Panc1 (cell line): ENCODE results near the gene PTPRF. TPM values are rescaled to one million over a fixed set of nuclear protein-coding genes. Genes with fewer than 3 reads are reported as not detected.

Experiments used
- ATAC-seq: fragments of 200-7000 bp; cut with Tn5 transposase; 2 replicates; pipeline ENCODE4 v1.9.1; 2020; ENCODE audit warnings: mild to moderate bottlenecking, moderate library complexity
- BruUV-seq: library from RNA; stranded (reverse); fragments of 400-500 nt; replicated peaks from 2 replicates; lab custom pipeline; 2021; lab: Mats Ljungman, UMichigan
- CTCF ChIA-PET: fragments of 300-600 bp; sonication (Branson Sonifier 250); formaldehyde crosslinking; loops from one replicate; lab custom pipeline; 2022; ENCODE audit warnings: antibody characterized with exemption; lab: Charles Lee
- POLR2A ChIA-PET: fragments of 300-600 bp; sonication (Branson Sonifier 250); formaldehyde crosslinking; loops from one replicate; lab custom pipeline; 2022; ENCODE audit warnings: antibody characterized with exemption; lab: Charles Lee
- DNase-seq: peaks from one replicate; pipeline ENCODE4 v3.0.0-alpha.2; 2010; ENCODE audit warnings: low read depth, low spot score
- H3K27ac ChIP-seq: 2 replicates; pipeline ENCODE4 v1.5.1; 2011; ENCODE audit warnings: mild to moderate bottlenecking, low read length, inconsistent platforms
- H3K27me3 ChIP-seq: fragments of 200-500 bp; sonication (Bioruptor generic); 2 replicates; pipeline ENCODE4 v1.6.0; 2014; ENCODE audit warnings: low read length, inconsistent platforms; ENCODE audit not compliant: control insufficient read depth, insufficient read depth
- H3K36me3 ChIP-seq: fragments of 200-500 bp; sonication (Bioruptor generic); 2 replicates; pipeline ENCODE4 v1.5.1; 2014; ENCODE audit warnings: inconsistent platforms, mild to moderate bottlenecking, low read length, moderate library complexity; ENCODE audit not compliant: control insufficient read depth, insufficient read depth
- H3K4me1 ChIP-seq: 2 replicates; pipeline ENCODE4 v1.5.1; 2011; ENCODE audit warnings: inconsistent platforms, mild to moderate bottlenecking, low read length, moderate library complexity; ENCODE audit not compliant: control insufficient read depth, insufficient read depth
- H3K4me3 ChIP-seq, 2 experiments: 2 replicates each; pipeline ENCODE4 v1.5.1; 2011 to 2012; ENCODE audit warnings: low read depth in 2 of 2, low read length in 2 of 2, mild to moderate bottlenecking in 2 of 2, inconsistent platforms in 1 of 2, moderate library complexity in 1 of 2
- H3K9me3 ChIP-seq: fragments of 200-500 bp; sonication (Bioruptor generic); 2 replicates; pipeline ENCODE4 v1.5.1; 2014; ENCODE audit warnings: low read depth, mild to moderate bottlenecking, inconsistent platforms, low read length, moderate library complexity; ENCODE audit not compliant: control insufficient read depth, insufficient read depth
- CTCF ChIP-seq: fragments of 450-650 bp; IDR thresholded peaks from 2 replicates; pipeline ENCODE4 v1.5.1; 2017; ENCODE audit warnings: mild to moderate bottlenecking
- POLR2AphosphoS5 ChIP-seq: IDR thresholded peaks from 2 replicates; pipeline ENCODE4 v1.6.1; 2012; ENCODE audit warnings: mild to moderate bottlenecking, low read depth, low read length, moderate library complexity
- REST ChIP-seq, 2 experiments: IDR thresholded peaks; 2 replicates each; pipeline ENCODE4 v1.6.1; 2011 to 2012; ENCODE audit warnings: low read depth in 2 of 2, control low read depth in 1 of 2, low read length in 1 of 2, mild to moderate bottlenecking in 1 of 2, moderate library complexity in 1 of 2; ENCODE audit not compliant: insufficient read depth in 1 of 2
- SIN3A ChIP-seq: IDR thresholded peaks from 2 replicates; pipeline ENCODE4 v1.6.1; 2012; ENCODE audit warnings: low read depth, mild to moderate bottlenecking, low read length, moderate library complexity, borderline replicate concordance; ENCODE audit not compliant: insufficient read depth
- TCF7L2 ChIP-seq: IDR thresholded peaks from 2 replicates; pipeline ENCODE4 v1.6.1; 2011; ENCODE audit warnings: mild to moderate bottlenecking, low read depth, low read length, inconsistent platforms
- in situ Hi-C: cut with HindIII; loops from 2 replicates; pipeline ENCODE4 v1.10.0; 2016; ENCODE audit warnings: low sequenced_read_pairs, low pct_unique_long_range_greater_than_20kb
- intact Hi-C: fragments of 100-400 bp; cut with micrococcal nuclease; formaldehyde crosslinking; loops from one replicate; pipeline ENCODE4 v1.10.0; 2022; ENCODE audit not compliant: unreplicated experiment
- total RNA-seq: library from RNA; stranded (reverse); gene quantifications from one replicate; pipeline ENCODE4 v1.2.1, GENCODE V29; 2021; ENCODE audit not compliant: unreplicated experiment

PTPRF gene
- total RNA-seq, 1 experiment from 2014 or later: 77.5 TPM

DNA sequence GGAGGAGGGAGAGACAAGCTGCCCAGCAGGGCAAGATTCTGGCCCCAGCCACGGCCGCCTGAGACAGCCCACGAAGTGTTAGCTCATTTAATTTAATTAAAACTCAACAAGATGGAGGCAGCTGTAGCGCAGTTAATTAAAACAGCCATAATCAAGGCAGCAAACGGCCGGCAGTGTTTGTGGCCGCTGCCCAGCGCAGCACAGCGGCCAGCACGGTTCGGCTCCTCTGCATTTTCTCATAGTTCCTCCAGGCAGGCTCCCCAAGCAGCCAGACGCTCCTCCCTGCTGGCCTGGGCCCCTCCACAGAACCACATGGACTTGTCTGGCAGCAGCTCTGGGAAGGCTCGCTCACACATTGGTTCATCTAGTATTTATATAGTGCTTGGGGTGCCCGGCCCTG, 40.0 kb downstream of the PTPRF start:
- Histone ChIP-seq H3K4me1 (no peaks in the 10 kb centered on the region), H3K27ac (no peak overlapping the region)
- in situ Hi-C loops: no loop called here

DNA sequence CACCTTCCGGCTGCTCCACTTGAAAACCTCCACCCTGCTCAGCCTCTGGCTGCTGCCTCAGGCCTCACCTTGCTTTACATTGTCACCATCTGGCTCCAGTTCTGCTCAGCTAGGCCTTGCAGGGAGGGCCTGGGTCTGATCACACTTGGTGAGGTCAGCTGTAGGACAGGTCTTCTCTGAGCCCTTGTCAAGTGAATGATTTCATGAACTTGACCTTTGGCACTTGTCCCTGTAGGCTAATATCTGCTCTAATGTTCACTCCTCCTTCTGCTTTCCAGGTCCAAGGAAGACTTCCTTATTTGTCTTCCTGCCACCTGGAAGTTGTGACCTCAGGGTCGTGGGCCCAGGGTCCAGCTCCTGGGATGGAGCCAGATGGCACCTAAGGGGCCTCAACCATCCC, 41.4 kb downstream of the PTPRF start:
- H3K4me3 ChIP-seq: no peak overlapping the region
- no peaks in the 10 kb centered on the region for H3K36me3 ChIP-seq
- TF ChIP-seq REST (IDR thresholded peaks at IDR 0.05; ENCODE audit: insufficient read depth in 1 of 2, low read depth in 2 of 2, low read length in 1 of 2): no peak
- no peak for TF ChIP-seq CTCF
- no peak for TF ChIP-seq TCF7L2
- no peak for TF ChIP-seq SIN3A
- no peak for TF ChIP-seq POLR2AphosphoS5
- intact Hi-C loops: no loop called here
- H3K27me3 ChIP-seq: no peaks in the 10 kb centered on the region
- CTCF ChIA-PET: interaction anchor here (0.6 to 1.1 kb wide), 2 partner anchors 18 to 61 kb away, joined by 6 to 7 read pairs; no protein-coding TSS in a partner anchor
- ATAC-seq (no peak), DNase-seq (no peak)
- BruUV-seq: no TSS peak
- H3K27ac ChIP-seq: no peak overlapping the region
- POLR2A ChIA-PET: no interaction called here
- no peaks in the 10 kb centered on the region for H3K4me1 ChIP-seq
- in situ Hi-C loops: no loop called here
- H3K9me3 ChIP-seq: no peaks in the 10 kb centered on the region

More for the DNA sequence above, 40.0 kb downstream of the PTPRF start:
- no TSS peak for BruUV-seq
- Histone ChIP-seq H3K36me3 (no peaks in the 10 kb centered on the region), H3K27me3 (no peaks in the 10 kb centered on the region), H3K9me3 (no peaks in the 10 kb centered on the region), H3K4me3 (no peak overlapping the region)
- ATAC-seq (no peak), DNase-seq (no peak)
- CTCF ChIA-PET: no interaction called here
- POLR2A ChIA-PET: no interaction called here
- no peak for TF ChIP-seq CTCF
- no peak for TF ChIP-seq REST (IDR thresholded peaks at IDR 0.05; ENCODE audit: insufficient read depth in 1 of 2, low read depth in 2 of 2, low read length in 1 of 2)
- TF ChIP-seq TCF7L2: no peak
- TF ChIP-seq POLR2AphosphoS5: no peak
- no peak for TF ChIP-seq SIN3A
- intact Hi-C loops: no loop called here
